DMS53 treated with DMSO at 0.1 percent for 48 hours (cell line): ENCODE results near the gene NFKBIL1.

ENCODE experiments used
- DNase-seq: peaks from one replicate; lab custom pipeline; 2025; ENCODE audit not compliant: unreplicated experiment; lab: John Stamatoyannopoulos, UW

The NFKBIL1 gene

GRCh38 chr6:31559606-31559957 lies 12.2 kb downstream of the NFKBIL1 start:
- DNase-seq: no peak

GRCh38 chr6:31559958-31560696 lies 12.7 kb downstream of the NFKBIL1 start:
- no peak for DNase-seq

GRCh38 chr6:31560697-31561058 lies 13.3 kb downstream of the NFKBIL1 start:
- DNase-seq: no peak

GRCh38 chr6:31567531-31568370 lies 20.3 kb downstream of the NFKBIL1 start:
- DNase-seq: no peak

- DNase-seq: no peak
Measured at GRCh38 chr6:31568537-31568961, 21.1 kb downstream of the NFKBIL1 start.

- DNase-seq: no peak
Measured at GRCh38 chr6:31569861-31570536, 22.6 kb downstream of the NFKBIL1 start.

- no peak for DNase-seq
Measured at GRCh38 chr6:31572041-31572911, 24.9 kb downstream of the NFKBIL1 start, which contains the start of gene LTA. Gene LTA (plus strand): TSS chr6:31572289. CDS start chr6:31572743, 454 bp downstream.

- DNase-seq: no peak
Measured at GRCh38 chr6:31573239-31574105, 26.1 kb downstream of the NFKBIL1 start.

- DNase-seq: no peak
Measured at GRCh38 chr6:31574106-31575061, 27.0 kb downstream of the NFKBIL1 start.

GRCh38 chr6:31575335-31575901 lies 28.0 kb downstream of the NFKBIL1 start, which contains the start of gene TNF:
Gene TNF (plus strand): TSS chr6:31575565. CDS start chr6:31575742, 177 bp downstream.
- DNase-seq: no peak

GRCh38 chr6:31575952-31576685 lies 28.7 kb downstream of the NFKBIL1 start:
- no peak for DNase-seq

- no peak for DNase-seq
Measured at GRCh38 chr6:31576897-31577578, 29.6 kb downstream of the NFKBIL1 start.

- no peak for DNase-seq
Measured at GRCh38 chr6:31577579-31577966, 30.2 kb downstream of the NFKBIL1 start.

GRCh38 chr6:31578184-31579118 lies 31.0 kb downstream of the NFKBIL1 start:
- no peak for DNase-seq

- DNase-seq: no peak
Measured at GRCh38 chr6:31579119-31579505, 31.7 kb downstream of the NFKBIL1 start.
